GM19467 (cell line): ENCODE results near the gene ZNF749.
"Not testable (repeated sequence)": the region's sequence is repeated elsewhere in the genome, so short reads cannot be mapped to it uniquely, and the experiment has no call there.

Source experiments
- ATAC-seq: cut with Tn5 transposase; IDR thresholded peaks from one replicate; pipeline ENCODE4 v1.9.1; 2021; ENCODE audit warnings: mild to moderate bottlenecking, moderate library complexity; ENCODE audit not compliant: unreplicated experiment

The ZNF749 gene

DNA sequence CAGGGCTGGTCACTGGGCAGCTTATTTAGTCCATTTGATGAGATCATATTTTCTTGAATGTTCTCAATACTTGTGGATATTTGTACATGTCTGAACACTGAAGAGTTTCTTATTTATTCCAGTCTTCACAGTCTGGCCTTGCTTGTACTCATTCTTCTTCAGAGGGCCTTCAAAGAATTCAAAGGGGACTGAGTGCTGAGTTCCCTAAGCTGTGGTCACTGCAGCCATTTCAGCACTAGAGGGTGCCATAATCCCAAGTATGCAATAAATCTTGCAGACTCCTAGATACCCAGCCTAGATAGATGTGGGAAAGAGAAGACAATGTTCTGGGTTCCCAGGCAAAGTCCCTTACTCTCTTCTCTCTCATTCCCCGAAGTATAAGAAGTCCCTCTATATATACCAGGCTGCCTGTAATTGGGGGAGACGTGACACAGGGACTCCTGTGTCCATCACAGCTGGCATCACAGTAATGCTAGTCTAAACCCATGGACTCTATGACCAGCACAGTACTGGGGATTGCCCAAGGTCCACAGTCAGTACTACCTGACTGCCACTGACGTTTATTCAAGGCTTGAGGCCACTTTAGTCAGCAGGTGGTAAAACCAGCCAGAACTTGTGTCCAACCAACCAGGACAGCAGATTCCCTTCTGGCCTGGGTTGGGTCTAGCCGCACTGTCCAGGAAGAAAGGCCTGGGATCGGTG lies 30.7 kb downstream of the ZNF749 start:
- ATAC-seq, result no peak

DNA sequence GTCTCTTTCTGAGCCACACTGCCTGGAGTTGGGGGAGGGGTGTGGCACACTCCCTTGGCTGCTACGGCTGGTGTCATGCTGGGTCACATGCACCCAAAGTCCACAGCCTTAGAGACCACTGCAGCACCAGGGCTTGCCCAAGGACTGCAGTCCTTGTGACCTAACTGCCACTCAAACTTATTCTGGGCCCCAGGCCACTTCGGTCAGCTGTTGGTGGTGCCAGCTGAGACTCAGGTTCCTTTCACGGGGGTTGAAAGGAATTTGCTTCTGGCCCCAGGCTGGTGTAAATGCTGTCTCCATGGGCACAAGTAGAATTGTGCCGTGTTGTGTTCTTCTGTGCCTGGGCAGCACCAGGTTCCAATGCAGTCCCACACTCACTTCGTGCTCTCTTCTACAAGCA lies 31.4 kb downstream of the ZNF749 start:
- ATAC-seq, result no peak

DNA sequence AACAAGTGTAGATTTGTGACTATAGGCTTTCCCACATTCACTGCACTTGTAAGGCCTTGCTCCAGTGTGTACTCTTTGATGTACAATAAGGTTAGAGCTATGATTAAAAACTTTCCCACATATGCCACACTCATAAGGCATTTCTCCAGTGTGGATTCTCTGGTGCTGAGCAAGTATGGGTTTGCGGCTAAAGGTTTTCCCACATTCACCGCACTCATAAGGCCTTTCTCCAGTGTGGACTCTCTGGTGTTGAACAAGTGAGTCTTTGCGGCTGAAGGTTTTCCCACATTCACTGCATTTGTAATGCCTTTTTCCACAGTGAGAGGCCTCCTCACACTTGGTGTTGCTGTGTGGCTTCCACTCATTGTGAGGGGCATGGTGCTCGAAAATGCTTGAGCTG lies 38.5 kb downstream of the ZNF749 start:
- no peak for ATAC-seq

DNA sequence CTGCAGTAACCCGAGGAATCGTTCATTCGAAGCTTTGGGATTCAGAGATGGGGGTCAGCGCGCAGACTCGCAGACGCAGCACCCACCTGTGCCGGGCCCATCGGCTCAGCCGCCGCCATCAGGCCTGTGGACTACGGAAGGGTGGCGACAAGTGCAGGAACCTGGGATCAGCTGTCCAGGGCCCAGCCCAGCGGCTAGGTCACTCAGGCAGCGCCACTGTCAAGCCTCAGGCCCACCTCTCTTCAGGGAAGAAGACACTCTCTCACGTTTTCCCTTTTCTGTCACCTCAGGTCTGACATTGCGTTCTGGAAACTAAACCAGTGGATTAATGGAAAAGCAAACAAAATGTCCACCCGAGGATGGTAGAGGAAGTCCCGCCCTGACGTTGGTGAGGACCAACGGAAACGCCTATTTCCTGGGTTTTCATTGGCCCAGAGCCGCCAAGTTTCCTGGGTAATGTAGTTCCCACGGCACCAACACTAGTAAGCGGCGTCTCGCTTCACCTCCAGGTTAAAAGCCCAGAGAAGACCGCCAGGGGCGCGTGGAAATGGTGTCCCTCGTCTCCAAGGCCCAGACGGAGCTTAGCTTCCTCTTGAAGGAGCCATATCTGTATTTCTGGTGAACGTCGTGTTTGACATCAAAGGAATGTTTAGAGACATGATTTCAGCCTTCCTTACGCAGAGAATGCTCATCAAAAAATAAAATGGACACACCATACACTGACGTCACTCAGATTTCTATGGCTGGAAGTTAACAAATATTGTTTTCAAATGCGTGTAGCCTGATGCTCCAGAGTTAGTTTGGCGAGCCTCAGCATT lies 42.3 kb downstream of the ZNF749 start, which contains the start of gene ZNF772:
TSS of gene ZNF772 (minus strand) at position 376 of the 818 bp plus-strand sequence. CDS start at position 119, 257 bp downstream.
- ATAC-seq, result peak; percentile 98

DNA sequence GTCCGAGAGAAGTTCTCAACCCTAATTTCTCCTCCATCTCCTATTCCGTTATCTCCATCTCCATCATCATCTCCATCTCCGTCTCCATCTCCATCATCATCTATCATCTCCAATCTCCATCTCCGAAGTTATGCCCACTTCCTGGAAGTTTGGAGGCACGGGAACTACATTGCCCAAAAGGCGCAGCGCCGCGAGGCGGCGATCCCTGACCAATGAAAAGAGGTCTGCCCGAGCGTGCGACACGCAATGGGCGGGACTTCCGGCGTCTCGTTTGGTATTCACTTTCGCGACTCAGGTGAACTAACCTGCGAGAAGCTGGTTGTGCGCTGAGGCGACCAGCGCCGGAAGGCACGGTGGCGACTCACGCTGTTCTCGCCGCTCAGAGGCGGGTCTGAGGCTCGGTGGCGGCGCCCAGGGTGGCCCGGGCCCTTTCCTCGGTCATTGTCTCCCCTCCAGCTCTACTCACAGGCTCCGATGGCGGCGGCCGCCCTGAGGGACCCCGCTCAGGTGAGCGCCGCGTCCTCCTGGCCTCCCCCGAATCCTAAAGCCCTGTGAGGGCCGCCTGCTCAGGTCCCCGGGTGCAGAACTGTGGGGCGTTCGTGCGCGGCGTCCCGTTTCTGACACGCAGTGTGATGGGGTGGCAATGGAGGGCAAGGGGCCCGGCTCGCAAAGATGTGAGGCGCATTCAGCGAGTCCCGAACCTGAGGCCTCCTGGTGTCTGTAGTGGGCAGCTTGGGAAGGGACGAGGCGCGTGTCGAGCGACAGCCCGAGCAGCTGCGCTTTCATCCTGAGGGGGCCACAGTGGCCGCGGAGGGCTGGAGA lies 52.6 kb downstream of the ZNF749 start, which contains the start of gene ZNF419:
TSS of gene ZNF419 (plus strand) at position 274 of the 822 bp plus-strand sequence. CDS start at position 475, 201 bp downstream.
- ATAC-seq, result peak; percentile 95

DNA sequence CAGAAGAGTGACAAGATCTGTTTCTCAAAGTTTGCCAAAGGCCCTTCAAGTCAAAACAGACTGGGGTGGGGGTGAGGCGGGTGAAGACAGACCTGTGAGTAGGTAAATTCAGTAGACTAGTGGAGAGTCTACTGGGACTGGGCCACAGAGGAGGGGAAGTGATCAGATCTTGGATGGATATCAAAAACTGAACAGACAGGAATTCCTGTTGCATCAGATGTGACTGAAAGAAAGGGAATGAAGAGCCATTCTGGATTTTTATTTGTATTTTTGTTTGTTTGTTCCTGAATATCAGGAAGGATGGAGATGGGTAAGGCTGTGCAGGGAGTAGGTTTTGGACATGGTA lies 53.1 kb downstream of the ZNF749 start:
- ATAC-seq, result not testable (repeated sequence)
